GM12878 (cell line): ENCODE results near the gene LILRB3. TPM values are rescaled to one million over a fixed set of nuclear protein-coding genes. Genes with fewer than 3 reads are reported as not detected.

ENCODE experiments used
- BACH1 ChIP-seq: fragments of 450-650 bp; IDR thresholded peaks from 2 replicates; pipeline ENCODE4 v1.6.1; 2017; ENCODE audit warnings: mild to moderate bottlenecking, borderline replicate concordance
- CEBPB ChIP-seq, 2 experiments: fragments of 150-350 bp in 1 of 2; IDR thresholded peaks; 2 replicates each; pipeline ENCODE4 v1.6.1; 2012 to 2014; ENCODE audit warnings: low read depth in 2 of 2, low read length in 2 of 2, borderline replicate concordance in 1 of 2, inconsistent platforms in 1 of 2
- EED ChIP-seq: sonication (generic); IDR thresholded peaks from 2 replicates; pipeline ENCODE4 v1.6.1; 2016; ENCODE audit warnings: antibody characterized with exemption, low read depth
- MLLT1 ChIP-seq: fragments of 450-650 bp; IDR thresholded peaks from 2 replicates; pipeline ENCODE4 v1.6.1; 2016; ENCODE audit warnings: mild to moderate bottlenecking
- NR2C1 ChIP-seq: fragments of 450-650 bp; IDR thresholded peaks from 2 replicates; pipeline ENCODE4 v1.6.1; 2017; ENCODE audit warnings: antibody characterized with exemption, mild to moderate bottlenecking, moderate library complexity
- NR2C2 ChIP-seq: IDR thresholded peaks from 2 replicates; pipeline ENCODE4 v1.6.1; 2011; ENCODE audit warnings: borderline replicate concordance, low read depth; ENCODE audit not compliant: control insufficient read depth, insufficient read length
- PAX8 ChIP-seq: fragments of 450-650 bp; IDR thresholded peaks from 2 replicates; pipeline ENCODE4 v1.6.1; 2017; ENCODE audit warnings: mild to moderate bottlenecking, moderate library complexity
- RFX5 ChIP-seq: IDR thresholded peaks from 2 replicates; pipeline ENCODE4 v1.6.1; 2011; ENCODE audit warnings: low read depth, low read length, improper control_type of control experiment
- SRF ChIP-seq, 2 experiments: IDR thresholded peaks; 2 replicates each; pipeline ENCODE4 v1.6.1; 2011; ENCODE audit warnings: low read depth in 2 of 2, low read length in 2 of 2, mild to moderate bottlenecking in 1 of 2, moderate library complexity in 1 of 2
- STAT1 ChIP-seq: fragments of 450-650 bp; conservative IDR thresholded peaks from 2 replicates; pipeline ENCODE4 v1.6.1; 2014; ENCODE audit warnings: antibody characterized with exemption, mild to moderate bottlenecking
- SUZ12 ChIP-seq: fragments of 200-600 bp; sonication (generic); IDR thresholded peaks from one replicate; pipeline ENCODE4 v1.6.1; 2018; ENCODE audit warnings: antibody characterized with exemption, mild to moderate bottlenecking; ENCODE audit not compliant: unreplicated experiment
- TCF7 ChIP-seq: IDR thresholded peaks from 2 replicates; pipeline ENCODE4 v1.6.1; 2014; ENCODE audit warnings: antibody characterized with exemption, borderline replicate concordance
- ZBTB4 ChIP-seq: fragments of 450-650 bp; formaldehyde crosslinking; IDR thresholded peaks from 2 replicates; pipeline ENCODE4 v1.4.0; 2022; ENCODE audit warnings: mild to moderate bottlenecking, moderate library complexity
- ZNF24 ChIP-seq: fragments of 450-650 bp; IDR thresholded peaks from 2 replicates; pipeline ENCODE4 v1.6.1; 2017; ENCODE audit warnings: antibody characterized with exemption, mild to moderate bottlenecking
- ZNF384 ChIP-seq: IDR thresholded peaks from 2 replicates; pipeline ENCODE4 v1.6.1; 2012; ENCODE audit warnings: low read depth, mild to moderate bottlenecking, low read length, improper control_type of control experiment, borderline replicate concordance
- polyA plus RNA-seq, 11 experiments: library from polyadenylated mRNA; depleted of rRNA in 4 of 11; unstranded in 6 of 11; stranded (reverse) in 5 of 11; fragments of >200 nt; fragmentation: Nextera tagmentation in 4 of 11; fragmentation: Illumina TruSeq in 1 of 11; extraction: Ambion mirVana in 4 of 11; extraction: Trizol in 1 of 11; gene quantifications; 1 replicate in 1 of 11; 2 replicates in 10 of 11; pipeline versions ENCODE4 v1.2.1 to v1.2.3, GENCODE V29; 2011 to 2016; ENCODE audit warnings: inconsistent platforms in 2 of 11, missing spikeins in 2 of 11, low read depth in 1 of 11
- total RNA-seq, 4 experiments: library from RNA; depleted of rRNA in 3 of 4; stranded (reverse); fragments of >200 nt in 3 of 4; fragmentation: Illumina TruSeq in 1 of 4; extraction: Trizol in 1 of 4; gene quantifications; 2 replicates each; pipeline versions ENCODE4 v1.2.1 to v1.2.3, GENCODE V29; 2013 to 2021
- TF ChIP-seq, protein P1 (sequence below): fragments of 450-650 bp; IDR thresholded peaks from 2 replicates; pipeline ENCODE4 v1.6.1; 2017; ENCODE audit warnings: mild to moderate bottlenecking, low read depth, inconsistent platforms; ENCODE audit not compliant: poor library complexity, severe bottlenecking
- TF ChIP-seq, protein P2 (sequence below): fragments of 450-650 bp; IDR thresholded peaks from 2 replicates; pipeline ENCODE4 v1.6.1; 2018; ENCODE audit warnings: borderline replicate concordance, mild to moderate bottlenecking; ENCODE audit not compliant: partially characterized antibody
- TF ChIP-seq, protein P3 (sequence below): fragments of 450-650 bp; IDR thresholded peaks from 2 replicates; pipeline ENCODE4 v1.6.1; 2014; ENCODE audit warnings: mild to moderate bottlenecking

LILRB3 gene
- total and polyA plus RNA-seq, 10 of the 15 experiments (the other 5 are each of a cell fraction or from before 2014, with no cell fraction given): 0.04 to 1.1 (median 0.18) TPM; not detected in 1

- TF ChIP-seq RFX5 (0 out of 2 replicates have a peak, but pooled peaks have one; percentile 42), CEBPB (IDR thresholded peaks at IDR 0.05; ENCODE audit: borderline replicate concordance in 1 of 2, low read depth in 2 of 2, low read length in 2 of 2) (peak in 1 of 2 experiments; percentile 82; a peak in 2 of 4 replicates), BACH1 (peak; percentile 60), SRF (IDR thresholded peaks at IDR 0.05; ENCODE audit: low read depth in 2 of 2, low read length in 2 of 2) (no peak), ZBTB4 (no peak), PAX8 (no peak), NR2C2 (no peak), ZNF384 (no peak), MLLT1 (peak; percentile 80), ZNF24 (no peak), NR2C1 (no peak), SUZ12 (no peak), STAT1 (no peak), TCF7 (peak; percentile 56; the same call in 1 of the 2 replicates), EED (peak; percentile 91; the same call in 1 of the 2 replicates)
- TF ChIP-seq, protein P1, sequence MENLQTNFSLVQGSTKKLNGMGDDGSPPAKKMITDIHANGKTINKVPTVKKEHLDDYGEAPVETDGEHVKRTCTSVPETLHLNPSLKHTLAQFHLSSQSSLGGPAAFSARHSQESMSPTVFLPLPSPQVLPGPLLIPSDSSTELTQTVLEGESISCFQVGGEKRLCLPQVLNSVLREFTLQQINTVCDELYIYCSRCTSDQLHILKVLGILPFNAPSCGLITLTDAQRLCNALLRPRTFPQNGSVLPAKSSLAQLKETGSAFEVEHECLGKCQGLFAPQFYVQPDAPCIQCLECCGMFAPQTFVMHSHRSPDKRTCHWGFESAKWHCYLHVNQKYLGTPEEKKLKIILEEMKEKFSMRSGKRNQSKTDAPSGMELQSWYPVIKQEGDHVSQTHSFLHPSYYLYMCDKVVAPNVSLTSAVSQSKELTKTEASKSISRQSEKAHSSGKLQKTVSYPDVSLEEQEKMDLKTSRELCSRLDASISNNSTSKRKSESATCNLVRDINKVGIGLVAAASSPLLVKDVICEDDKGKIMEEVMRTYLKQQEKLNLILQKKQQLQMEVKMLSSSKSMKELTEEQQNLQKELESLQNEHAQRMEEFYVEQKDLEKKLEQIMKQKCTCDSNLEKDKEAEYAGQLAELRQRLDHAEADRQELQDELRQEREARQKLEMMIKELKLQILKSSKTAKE: peak; percentile 70
- TF ChIP-seq, protein P2, sequence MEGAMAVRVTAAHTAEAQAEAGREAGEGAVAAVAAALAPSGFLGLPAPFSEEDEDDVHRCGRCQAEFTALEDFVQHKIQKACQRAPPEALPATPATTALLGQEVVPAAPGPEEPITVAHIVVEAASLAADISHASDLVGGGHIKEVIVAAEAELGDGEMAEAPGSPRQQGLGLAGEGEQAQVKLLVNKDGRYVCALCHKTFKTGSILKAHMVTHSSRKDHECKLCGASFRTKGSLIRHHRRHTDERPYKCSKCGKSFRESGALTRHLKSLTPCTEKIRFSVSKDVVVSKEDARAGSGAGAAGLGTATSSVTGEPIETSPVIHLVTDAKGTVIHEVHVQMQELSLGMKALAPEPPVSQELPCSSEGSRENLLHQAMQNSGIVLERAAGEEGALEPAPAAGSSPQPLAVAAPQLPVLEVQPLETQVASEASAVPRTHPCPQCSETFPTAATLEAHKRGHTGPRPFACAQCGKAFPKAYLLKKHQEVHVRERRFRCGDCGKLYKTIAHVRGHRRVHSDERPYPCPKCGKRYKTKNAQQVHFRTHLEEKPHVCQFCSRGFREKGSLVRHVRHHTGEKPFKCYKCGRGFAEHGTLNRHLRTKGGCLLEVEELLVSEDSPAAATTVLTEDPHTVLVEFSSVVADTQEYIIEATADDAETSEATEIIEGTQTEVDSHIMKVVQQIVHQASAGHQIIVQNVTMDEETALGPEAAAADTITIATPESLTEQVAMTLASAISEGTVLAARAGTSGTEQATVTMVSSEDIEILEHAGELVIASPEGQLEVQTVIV: no peak
- TF ChIP-seq, protein P3, sequence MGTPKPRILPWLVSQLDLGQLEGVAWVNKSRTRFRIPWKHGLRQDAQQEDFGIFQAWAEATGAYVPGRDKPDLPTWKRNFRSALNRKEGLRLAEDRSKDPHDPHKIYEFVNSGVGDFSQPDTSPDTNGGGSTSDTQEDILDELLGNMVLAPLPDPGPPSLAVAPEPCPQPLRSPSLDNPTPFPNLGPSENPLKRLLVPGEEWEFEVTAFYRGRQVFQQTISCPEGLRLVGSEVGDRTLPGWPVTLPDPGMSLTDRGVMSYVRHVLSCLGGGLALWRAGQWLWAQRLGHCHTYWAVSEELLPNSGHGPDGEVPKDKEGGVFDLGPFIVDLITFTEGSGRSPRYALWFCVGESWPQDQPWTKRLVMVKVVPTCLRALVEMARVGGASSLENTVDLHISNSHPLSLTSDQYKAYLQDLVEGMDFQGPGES: no peak
Measured at GRCh38 chr19:54207983-54208783, 14.6 kb downstream of the LILRB3 start (continued).
